Activated CD8-positive, alpha-beta memory T cell treated with anti-CD3 and anti-CD28 coated beads, Interleukin-2, amount 10 ng/mL, durations not matched to agents 7 days and 5 days (primary cell): ENCODE data around the gene CSTF1. TPM values are rescaled to one million over a fixed set of nuclear protein-coding genes. Genes with fewer than 3 reads are reported as not detected.

Experiments used
- total RNA-seq, 2 experiments: library from RNA; stranded (reverse); gene quantifications; one replicate each; pipeline ENCODE4 v1.2.3, GENCODE V29; 2021

The CSTF1 gene
- total RNA-seq, 2 experiments from 2014 or later: 60.0 to 82.4 TPM

Other genes starting within 250 kb of the CSTF1 start
- gene MC3R, start 143.9 kb upstream of the CSTF1 start, total RNA-seq: not detected
- 1 to 10 TPM; 2.4 to 3.5 TPM for gene FAM210B, start 33.7 kb upstream of the CSTF1 start, total RNA-seq
- gene AURKA, start 430 bp upstream of the CSTF1 start, total RNA-seq: 100 to 1,000 TPM; 107 to 123 TPM
- 10 to 100 TPM; 10.9 to 21.8 TPM for gene CASS4, start 19.6 kb downstream of the CSTF1 start, total RNA-seq
- gene RTF2, start 76.0 kb downstream of the CSTF1 start, total RNA-seq: 100 to 1,000 TPM; 112 to 127 TPM
- gene FAM209A, start 132.1 kb downstream of the CSTF1 start, total RNA-seq: 1 to 10 TPM; 1.4 to 1.7 TPM
- gene FAM209B, start 140.6 kb downstream of the CSTF1 start, total RNA-seq: 1 to 10 TPM; 1.3 to 1.7 TPM
- not detected for gene TFAP2C, start 236.7 kb downstream of the CSTF1 start, total RNA-seq